ENCODE measurements around the gene APMAP. TPM values are rescaled to one million over a fixed set of nuclear protein-coding genes. Genes with fewer than 3 reads are reported as not detected.

APMAP gene
- total and polyA plus RNA-seq, 2 of the 13 experiments (the other 11 are each of a cell fraction or from before 2014, with no cell fraction given), result 168 to 214 TPM

GRCh38 chr20:24993337-24994185 is 1.0 kb upstream of the APMAP start:
- POLR2A ChIA-PET, result interaction anchor here (0.7 to 1.9 kb wide), 11 partner anchors 39 to 254 kb away, joined by 3 to 6 read pairs (median 4); partner anchors contain the start of genes ACSS1, ENTPD6 and PYGB
- BruUV-seq (replicated peaks), result no TSS peak
- intact Hi-C loops (cut with micrococcal nuclease; ENCODE audit: unreplicated experiment), result loop anchor here (1.0 to 10.0 kb wide), 3 partner anchors 39 to 401 kb away; partner anchors contain the start of gene ABHD12
- H3K79me2 ChIP-seq (ENCODE audit: insufficient read depth, low read length), result peaks cover 38% of the 10 kb centered on the region
- peak overlapping the region; percentile 78 for H3K9ac ChIP-seq (ENCODE audit: insufficient read depth, low read depth, low read length)
- WGBS (ENCODE audit: low lambda C conversion rate), result 38% methylated on average over 9 of the region's 9 CpGs
- DNase-seq (ENCODE audit: low spot score) (peak; percentile 57), ATAC-seq (no peak), FAIRE-seq (no peak)
- CTCF ChIA-PET (ENCODE audit: low intra/inter-chr PET ratio, low total read pairs), result interaction anchor here (1.2 to 6.9 kb wide), 6 partner anchors 71 to 303 kb away, joined by 4 to 138 read pairs (median 24); no protein-coding TSS in a partner anchor
- H3K27ac ChIP-seq (ENCODE audit: extremely low read length, insufficient read depth, low read length), result peak overlapping the region; percentile 67
- H3K4me3 ChIP-seq (replicated peaks in 1 of 3; ENCODE audit: insufficient read depth in 1 of 3, low read depth in 2 of 3, low read length in 3 of 3), result peak overlapping the region; percentile 75 to 88 (median 85)
- in situ Hi-C loops (cut with HindIII; ENCODE audit: extremely low pct_ligation_motif_present, low pct_unique_long_range_greater_than_20kb), result loop anchor here (5.0 to 10.0 kb wide), 2 partner anchors 204 to 301 kb away; partner anchors contain the start of gene ENTPD6
- peak overlapping the region; percentile 84 for H2AFZ ChIP-seq (ENCODE audit: low read length)
- H3K9me3 ChIP-seq (ENCODE audit: low read length), result no peaks in the 10 kb centered on the region
- H3K4me2 ChIP-seq (ENCODE audit: low read depth, low read length), result peak overlapping the region; percentile 97
- H3K4me1 ChIP-seq (ENCODE audit: insufficient read depth, low read length), result peaks cover 59% of the 10 kb centered on the region
- H3K36me3 ChIP-seq (replicated peaks in 1 of 2; ENCODE audit: control insufficient read depth in 1 of 2, insufficient read depth in 2 of 2, low read length in 2 of 2), result no peaks in the 10 kb centered on the region
- H4K20me1 ChIP-seq (ENCODE audit: insufficient read depth, low read length), result no peaks in the 10 kb centered on the region
- H3K27me3 ChIP-seq (ENCODE audit: control insufficient read depth in 1 of 2, insufficient read depth in 2 of 2, low read length in 2 of 2), result peaks cover 1 to 7% of the 10 kb centered on the region in 2 experiments; a peak in 2 of 5 replicates
- TF ChIP-seq HDAC2 (CRISPR knock-in tag; IDR thresholded peaks at IDR 0.05) (no peak), STAG1 (CRISPR knock-in tag; IDR thresholded peaks at IDR 0.05) (peak; percentile 68), HOXA5 (CRISPR knock-in tag; IDR thresholded peaks at IDR 0.05) (no peak), ZKSCAN8 (CRISPR knock-in tag; IDR thresholded peaks at IDR 0.05; ENCODE audit: borderline replicate concordance) (0 out of 2 replicates have a peak, but pooled peaks have one; percentile 26), ZNF460 (CRISPR knock-in tag; IDR thresholded peaks at IDR 0.05; ENCODE audit: borderline replicate concordance) (no peak), PRDM10 (CRISPR knock-in tag; IDR thresholded peaks at IDR 0.05; ENCODE audit: low read depth) (0 out of 2 replicates have a peak, but pooled peaks have one; percentile 5), HOXA3 (CRISPR knock-in tag; IDR thresholded peaks at IDR 0.05) (no peak), PPARG (CRISPR knock-in tag; conservative IDR thresholded peaks at IDR 0.05) (0 out of 2 replicates have a peak, but pooled peaks have one; percentile 37), ZNF556 (CRISPR knock-in tag; IDR thresholded peaks at IDR 0.05; ENCODE audit: borderline replicate concordance) (no peak), CTCF (CRISPR knock-in tag; IDR thresholded peaks at IDR 0.05) (peak; percentile 39), FIP1L1 (IDR thresholded peaks at IDR 0.05; ENCODE audit: borderline replicate concordance, insufficient read depth, low read depth, low read length) (no peak), ZNF20 (CRISPR knock-in tag; IDR thresholded peaks at IDR 0.05) (no peak), NR2F1 (CRISPR knock-in tag; IDR thresholded peaks at IDR 0.05) (0 out of 4 replicates have a peak, but pooled peaks of 1 of the 2 experiments have one; percentile 19), SYNCRIP (IDR thresholded peaks at IDR 0.05; ENCODE audit: insufficient read depth, low read depth, low read length) (no peak), ELF3 (CRISPR knock-in tag; IDR thresholded peaks at IDR 0.05) (0 out of 2 replicates have a peak, but pooled peaks have one; percentile 19), ZNF572 (CRISPR knock-in tag; IDR thresholded peaks at IDR 0.05) (0 out of 2 replicates have a peak, but pooled peaks have one; percentile 16)

All from HepG2 (cell line).